Fibroblast of lung (primary cell): ENCODE measurements around the gene EFNA5. TPM values are rescaled to one million over a fixed set of nuclear protein-coding genes. Genes with fewer than 3 reads are reported as not detected.

Experiments
- DNase-seq, 2 donors: peaks; one replicate each; pipeline versions ENCODE4 v3.0.0 to v3.0.0-alpha.2; 2010; ENCODE audit warnings: low read depth in 2 of 2
- H2AFZ ChIP-seq: 2 replicates; pipeline ENCODE4 v1.5.1; 2012; ENCODE audit warnings: low read length, control low read depth, inconsistent platforms
- H3K27ac ChIP-seq: 2 replicates; pipeline ENCODE4 v1.5.1; 2011; ENCODE audit warnings: low read length, control low read depth; ENCODE audit not compliant: insufficient read depth
- H3K27me3 ChIP-seq: 2 replicates; pipeline ENCODE4 v1.5.1; 2011; ENCODE audit warnings: mild to moderate bottlenecking, low read length; ENCODE audit not compliant: control insufficient read depth, insufficient read depth
- H3K36me3 ChIP-seq: 2 replicates; pipeline ENCODE4 v1.5.1; 2011; ENCODE audit warnings: low read length; ENCODE audit not compliant: control insufficient read depth, insufficient read depth
- H3K4me1 ChIP-seq: 2 replicates; pipeline ENCODE4 v1.5.1; 2011; ENCODE audit warnings: low read length; ENCODE audit not compliant: control insufficient read depth, insufficient read depth; ENCODE audit errors: extremely low read depth
- H3K4me2 ChIP-seq: 2 replicates; pipeline ENCODE4 v1.5.1; 2011; ENCODE audit warnings: low read length, control low read depth; ENCODE audit not compliant: insufficient read depth; ENCODE audit errors: extremely low read depth
- H3K4me3 ChIP-seq, 4 experiments: fragments of 200-600 bp in 1 of 4; sonication (generic) in 1 of 4; replicated peaks in 1 of 4; 2 replicates each; pipeline ENCODE4 v1.5.1; 2011 to 2016; ENCODE audit warnings: low read length in 4 of 4, low read depth in 3 of 4, mild to moderate bottlenecking in 3 of 4, control low read depth in 2 of 4, inconsistent platforms in 1 of 4, mixed read lengths in 1 of 4; ENCODE audit not compliant: insufficient read depth in 1 of 4; ENCODE audit errors: control extremely low read depth in 1 of 4
- H3K79me2 ChIP-seq: 2 replicates; pipeline ENCODE4 v1.5.1; 2012; ENCODE audit warnings: mild to moderate bottlenecking, low read length, inconsistent platforms; ENCODE audit not compliant: control insufficient read depth, insufficient read depth
- H3K9ac ChIP-seq: 2 replicates; pipeline ENCODE4 v1.5.1; 2011; ENCODE audit warnings: mild to moderate bottlenecking, low read length, control low read depth; ENCODE audit not compliant: insufficient read depth
- H3K9me3 ChIP-seq: 2 replicates; pipeline ENCODE4 v1.5.1; 2012; ENCODE audit warnings: low read depth, low read length; ENCODE audit not compliant: control insufficient read depth, insufficient read depth
- H4K20me1 ChIP-seq: 2 replicates; pipeline ENCODE4 v1.5.1; 2011; ENCODE audit warnings: low read length; ENCODE audit not compliant: control insufficient read depth, insufficient read depth; ENCODE audit errors: extremely low read depth
- CTCF ChIP-seq, 2 donors: IDR thresholded peaks in 1 of 2; conservative IDR thresholded peaks in 1 of 2; 1 replicate in 1 of 2; 2 replicates in 1 of 2; pipeline ENCODE4 v1.5.1; 2011 to 2012; ENCODE audit warnings: low read length in 2 of 2, control low read depth in 1 of 2, inconsistent platforms in 1 of 2, low read depth in 1 of 2, mild to moderate bottlenecking in 1 of 2
- EZH2 ChIP-seq: IDR thresholded peaks from 2 replicates; pipeline ENCODE4 v1.5.1; 2012; ENCODE audit warnings: low read length, control low read depth, mild to moderate bottlenecking; ENCODE audit errors: missing control alignments
- polyA plus RNA-seq, 2 donors: library from polyadenylated mRNA; depleted of rRNA in 1 of 2; stranded (reverse) in 1 of 2; unstranded in 1 of 2; fragments of >200 nt; gene quantifications; 2 replicates each; pipeline ENCODE4 v1.2.1, GENCODE V29; 2011 to 2012; ENCODE audit warnings: missing spikeins in 1 of 2
- total RNA-seq: library from RNA; depleted of rRNA; stranded (reverse); fragments of >200 nt; gene quantifications from 2 replicates; pipeline ENCODE4 v1.2.1, GENCODE V29; 2014

Gene EFNA5
- total and polyA plus RNA-seq, 2 donors (not counting 1 experiment from before 2014, with no cell fraction given), result 3.5 to 3.7 TPM

GRCh38 chr5:107666051-107666655 lies 4.6 kb downstream of the EFNA5 start:
- Histone ChIP-seq H3K9ac (no peak overlapping the region), H3K4me3 (no peak overlapping the region), H2AFZ (no peak overlapping the region), H3K9me3 (no peaks in the 10 kb centered on the region), H3K4me1 (no peaks in the 10 kb centered on the region), H3K27me3 (no peaks in the 10 kb centered on the region), H3K27ac (no peak overlapping the region), H3K36me3 (no peaks in the 10 kb centered on the region), H3K79me2 (peaks cover 2% of the 10 kb centered on the region), H4K20me1 (no peaks in the 10 kb centered on the region), H3K4me2 (no peak overlapping the region)
- TF ChIP-seq EZH2 (no peak), CTCF (conservative IDR thresholded peaks at IDR 0.05 in 1 of 2, IDR thresholded peaks at IDR 0.05 in 1 of 2; ENCODE audit: low read depth in 1 of 2, low read length in 2 of 2) (no peak)
- DNase-seq, result no peak

- Histone ChIP-seq H3K79me2 (no peaks in the 10 kb centered on the region), H3K36me3 (no peaks in the 10 kb centered on the region), H3K4me1 (no peaks in the 10 kb centered on the region), H3K4me2 (no peak overlapping the region), H4K20me1 (no peaks in the 10 kb centered on the region), H2AFZ (no peak overlapping the region), H3K9ac (no peak overlapping the region), H3K9me3 (no peaks in the 10 kb centered on the region), H3K27ac (no peak overlapping the region), H3K27me3 (no peaks in the 10 kb centered on the region), H3K4me3 (no peak overlapping the region)
- TF ChIP-seq CTCF (conservative IDR thresholded peaks at IDR 0.05 in 1 of 2, IDR thresholded peaks at IDR 0.05 in 1 of 2; ENCODE audit: low read depth in 1 of 2, low read length in 2 of 2) (no peak), EZH2 (no peak)
- no peak for DNase-seq
Observed at GRCh38 chr5:107665036-107665570, 5.6 kb downstream of the EFNA5 start.

- no peaks in the 10 kb centered on the region for H3K79me2 ChIP-seq
Observed at GRCh38 chr5:107663697-107664096, 7.0 kb downstream of the EFNA5 start.

More at GRCh38 chr5:107663697-107664096, 7.0 kb downstream of the EFNA5 start:
- TF ChIP-seq EZH2 (no peak), CTCF (conservative IDR thresholded peaks at IDR 0.05 in 1 of 2, IDR thresholded peaks at IDR 0.05 in 1 of 2; ENCODE audit: low read depth in 1 of 2, low read length in 2 of 2) (no peak)
- H3K9ac ChIP-seq, result no peak overlapping the region
- no peak overlapping the region for H3K4me2 ChIP-seq
- H3K36me3 ChIP-seq, result no peaks in the 10 kb centered on the region
- no peaks in the 10 kb centered on the region for H3K4me1 ChIP-seq
- no peaks in the 10 kb centered on the region for H3K9me3 ChIP-seq
- no peak overlapping the region for H2AFZ ChIP-seq
- no peak overlapping the region for H3K4me3 ChIP-seq
- no peak overlapping the region for H3K27ac ChIP-seq
- no peak for DNase-seq
- H4K20me1 ChIP-seq, result no peaks in the 10 kb centered on the region
- H3K27me3 ChIP-seq, result no peaks in the 10 kb centered on the region
